Measurements from ENCODE around the gene SH2D7. TPM values are rescaled to one million over a fixed set of nuclear protein-coding genes. Genes with fewer than 3 reads are reported as not detected.

SH2D7 gene
- total RNA-seq, 1 donor from 2014 or later: not detected

DNA sequence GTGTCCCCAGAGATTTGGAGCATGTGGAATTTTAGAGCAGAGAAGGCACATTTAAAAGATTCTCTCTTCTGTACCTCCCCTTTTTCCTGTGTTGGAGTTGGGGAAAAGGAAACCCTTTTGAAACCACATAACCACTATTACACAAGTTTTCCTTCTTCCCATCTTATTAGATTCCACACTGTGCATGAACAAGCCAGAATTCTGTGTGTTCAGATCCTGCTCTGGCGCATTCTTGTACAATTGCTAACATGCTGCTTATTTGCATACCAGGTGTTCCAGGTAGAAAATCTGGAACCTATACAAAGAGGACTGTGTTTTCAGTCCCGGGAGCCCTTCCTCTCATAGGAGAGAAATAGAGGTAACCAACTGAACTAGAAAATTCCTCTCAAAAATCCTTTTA is 41.4 kb downstream of the SH2D7 start:
- no peaks in the 10 kb centered on the region for H3K36me3 Mint-ChIP-seq
- no peaks in the 10 kb centered on the region for H3K9me3 Mint-ChIP-seq
- no peak for TF ChIP-seq CTCF (conservative IDR thresholded peaks at IDR 0.05)
- DNase-seq (ENCODE audit: extremely low spot score, unreplicated experiment): no peak
- peak overlapping the region; percentile 92 for H3K27ac Mint-ChIP-seq
- peaks cover 11% of the 10 kb centered on the region for H3K4me1 Mint-ChIP-seq (ENCODE audit: unreplicated experiment)
- peak overlapping the region; percentile 56 for H3K4me3 Mint-ChIP-seq
- no peaks in the 10 kb centered on the region for H3K27me3 Mint-ChIP-seq

DNA sequence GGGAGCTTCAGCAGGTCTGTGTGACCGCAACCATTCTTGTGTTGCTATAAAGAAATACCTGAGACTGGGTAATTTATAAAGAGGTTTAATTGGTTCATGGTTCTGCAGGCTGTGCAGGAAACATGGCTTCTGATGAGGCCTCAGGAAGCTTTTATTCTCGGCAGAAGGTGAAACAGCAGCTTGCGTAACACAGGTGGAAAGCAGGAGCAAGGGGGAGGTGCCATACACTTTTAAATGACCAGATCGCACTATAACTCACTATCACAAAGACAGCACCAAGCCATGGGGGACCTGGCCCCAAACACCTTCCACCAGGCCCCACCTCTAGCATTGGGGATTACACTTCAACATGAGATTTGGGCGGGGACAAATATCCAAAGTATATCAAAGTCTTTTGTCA is 47.2 kb downstream of the SH2D7 start:
- H3K27ac Mint-ChIP-seq: no peak overlapping the region
- TF ChIP-seq CTCF (conservative IDR thresholded peaks at IDR 0.05): no peak
- no peaks in the 10 kb centered on the region for H3K27me3 Mint-ChIP-seq
- DNase-seq (ENCODE audit: extremely low spot score, unreplicated experiment): no peak
- H3K4me3 Mint-ChIP-seq: no peak overlapping the region
- H3K9me3 Mint-ChIP-seq: no peaks in the 10 kb centered on the region
- no peaks in the 10 kb centered on the region for H3K4me1 Mint-ChIP-seq (ENCODE audit: unreplicated experiment)
- no peaks in the 10 kb centered on the region for H3K36me3 Mint-ChIP-seq

- H3K27ac Mint-ChIP-seq: no peak overlapping the region
- H3K27me3 Mint-ChIP-seq: no peaks in the 10 kb centered on the region
- TF ChIP-seq CTCF (conservative IDR thresholded peaks at IDR 0.05): no peak
- H3K9me3 Mint-ChIP-seq: no peaks in the 10 kb centered on the region
- DNase-seq (ENCODE audit: extremely low spot score, unreplicated experiment): no peak
- H3K36me3 Mint-ChIP-seq: no peaks in the 10 kb centered on the region
- no peak overlapping the region for H3K4me3 Mint-ChIP-seq
- H3K4me1 Mint-ChIP-seq (ENCODE audit: unreplicated experiment): no peaks in the 10 kb centered on the region
Observed at GRCh38 chr15:78140292-78140691, 47.9 kb downstream of the SH2D7 start.

GRCh38 chr15:78142332-78142731 is 50.0 kb downstream of the SH2D7 start:
- H3K4me3 Mint-ChIP-seq: no peak overlapping the region
- no peak for TF ChIP-seq CTCF (conservative IDR thresholded peaks at IDR 0.05)
- no peaks in the 10 kb centered on the region for H3K27me3 Mint-ChIP-seq
- H3K27ac Mint-ChIP-seq: no peak overlapping the region
- H3K9me3 Mint-ChIP-seq: no peaks in the 10 kb centered on the region
- no peak for DNase-seq (ENCODE audit: extremely low spot score, unreplicated experiment)
- H3K36me3 Mint-ChIP-seq: no peaks in the 10 kb centered on the region
- peaks cover under 1% of the 10 kb centered on the region for H3K4me1 Mint-ChIP-seq (ENCODE audit: unreplicated experiment)

DNA sequence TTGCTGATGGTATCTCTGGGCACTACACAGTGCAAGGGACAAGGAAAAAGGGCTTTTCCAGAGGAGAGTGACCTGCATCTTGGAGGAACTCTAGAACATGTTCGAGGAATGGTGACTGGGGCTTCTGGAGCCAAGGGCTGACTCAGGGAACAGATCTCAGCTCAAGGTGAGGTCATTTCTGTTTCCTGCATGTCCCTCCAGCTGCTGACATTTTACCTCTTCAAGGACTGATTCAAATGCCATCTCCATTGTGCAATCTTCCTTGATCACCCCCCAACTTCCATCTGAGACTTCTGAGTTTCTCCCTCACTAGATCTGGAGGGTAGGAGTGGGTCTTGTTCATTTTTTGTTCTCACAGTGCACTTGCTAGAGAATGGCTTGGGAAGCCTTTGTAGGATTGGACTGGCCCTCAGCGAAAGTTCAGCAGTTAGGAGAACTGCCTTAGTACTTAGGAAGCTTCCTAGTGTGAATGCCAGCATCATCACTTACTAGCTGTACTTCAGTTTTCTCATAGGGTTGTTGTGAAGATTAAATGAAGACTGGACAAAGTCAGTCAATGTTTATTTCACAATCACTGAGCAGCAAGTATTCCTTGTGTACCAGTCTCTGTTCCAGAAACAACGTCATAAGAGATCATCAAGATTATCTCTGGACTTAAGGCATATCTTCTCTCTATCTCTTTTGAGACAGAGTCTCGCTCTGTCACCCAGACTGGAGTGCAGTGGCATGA is 54.2 kb downstream of the SH2D7 start:
- DNase-seq (ENCODE audit: extremely low spot score, unreplicated experiment): no peak
- Mint-ChIP-seq H3K36me3 (peaks cover 3% of the 10 kb centered on the region), H3K27me3 (no peaks in the 10 kb centered on the region), H3K4me1 (ENCODE audit: unreplicated experiment) (peaks cover 23% of the 10 kb centered on the region), H3K9me3 (no peaks in the 10 kb centered on the region), H3K4me3 (peak overlapping the region; percentile 76), H3K27ac (no peak overlapping the region)
- TF ChIP-seq CTCF (conservative IDR thresholded peaks at IDR 0.05): no peak
